GM21381 (cell line): Measurements from ENCODE around the gene FST.

Experiments
- ATAC-seq: cut with Tn5 transposase; IDR thresholded peaks from one replicate; pipeline ENCODE4 v1.9.1; 2021; ENCODE audit warnings: mild to moderate bottlenecking, moderate library complexity; ENCODE audit not compliant: unreplicated experiment

Gene FST

DNA sequence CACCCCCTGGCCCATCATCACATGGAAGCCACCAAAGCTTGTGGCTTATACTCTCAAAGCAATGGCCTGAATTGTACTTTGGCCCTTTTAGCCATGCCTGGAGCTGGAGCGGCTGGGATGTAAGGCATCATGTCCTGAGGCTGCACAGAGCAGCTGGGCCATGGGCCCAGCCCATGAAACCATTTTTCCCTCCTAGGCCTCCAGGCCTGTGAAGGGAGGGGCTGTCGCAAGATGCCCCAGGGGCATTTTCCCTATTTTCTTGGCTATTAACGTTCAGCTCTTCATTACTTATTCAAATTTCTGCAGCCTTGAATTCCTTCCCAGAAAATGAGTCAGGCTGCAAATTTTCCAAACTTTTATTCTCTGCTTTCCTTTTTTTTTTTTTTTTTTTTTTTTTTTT is 27.7 kb downstream of the FST start:
- no peak for ATAC-seq

DNA sequence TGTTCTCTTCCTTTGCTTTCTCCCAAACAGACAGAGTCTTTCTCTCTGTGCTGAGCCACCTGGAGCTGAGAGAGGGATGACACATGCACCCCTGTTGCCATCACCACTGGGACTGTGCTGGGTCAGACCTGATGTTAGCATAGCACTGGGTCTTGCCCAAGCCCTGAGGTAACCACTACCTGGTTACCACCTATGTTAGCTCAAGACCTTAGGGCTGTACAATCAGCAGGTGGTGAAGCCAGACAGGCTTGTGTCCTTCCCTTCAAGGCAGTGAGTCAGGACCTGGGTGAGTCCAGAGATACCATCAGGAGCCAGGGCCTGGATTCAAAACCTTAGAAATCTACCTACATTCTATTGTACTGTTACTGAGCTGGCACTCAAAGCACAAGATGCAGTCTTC is 32.1 kb downstream of the FST start:
- ATAC-seq = no peak

DNA sequence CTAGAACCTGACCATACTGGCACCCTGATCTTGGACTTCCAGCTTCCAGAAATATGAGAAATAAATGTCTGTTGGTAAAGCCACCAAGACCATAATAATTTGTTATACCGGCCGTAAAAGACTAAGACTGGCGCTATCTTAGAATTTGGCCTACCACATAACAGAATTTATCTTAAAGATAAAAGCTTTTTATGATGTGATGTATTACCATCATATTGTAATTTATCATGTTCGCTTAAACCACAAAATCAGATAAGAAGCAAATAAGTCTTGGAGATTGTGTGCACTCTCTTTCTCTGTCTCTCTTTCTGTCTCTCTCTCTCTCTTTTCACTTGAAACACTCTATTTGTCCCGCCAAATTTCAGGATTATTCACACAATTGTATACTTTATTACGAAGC is 35.6 kb downstream of the FST start:
- ATAC-seq = no peak

DNA sequence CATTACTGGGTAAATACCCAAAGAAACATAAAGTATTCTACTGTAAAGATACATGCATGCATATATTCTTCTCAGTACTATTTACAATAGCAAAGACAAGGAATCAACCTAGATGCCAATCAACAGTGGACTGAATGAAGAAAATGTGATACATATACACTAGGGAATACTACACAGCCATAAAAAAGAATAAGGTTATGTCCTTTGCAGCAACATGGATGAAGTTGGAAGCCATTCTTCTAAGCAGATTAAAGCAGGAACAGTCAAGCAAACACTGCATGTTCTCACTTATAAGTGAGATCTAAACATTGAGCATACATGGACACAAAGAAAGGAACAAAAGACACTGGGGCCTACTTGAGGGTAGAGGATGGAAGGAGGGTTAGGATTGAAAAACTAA is 40.4 kb downstream of the FST start:
- no peak for ATAC-seq
